ENCODE measurements around the gene ASAP3.

- TF ChIP-seq CTCF (IDR thresholded peaks at IDR 0.05; ENCODE audit: low read depth, low read length) (no peak), EZH2phosphoT487 (IDR thresholded peaks at IDR 0.05; ENCODE audit: low read depth) (no peak)
These were observed 39.2 kb downstream of the ASAP3 start for GRCh38 chr1:23444596-23445390.
